Thyroid gland (tissue), 4 donors: ENCODE results near the gene A2M. TPM values are rescaled to one million over a fixed set of nuclear protein-coding genes. Genes with fewer than 3 reads are reported as not detected.

ENCODE experiments used
- DNase-seq, 2 donors: peaks; one replicate each; pipeline ENCODE4 v3.0.0-alpha.2; 2019
- H3K27ac ChIP-seq, 3 donors: fragments of 200-600 bp; sonication (generic); 1 replicate in 2 of 3; 2 replicates in 1 of 3; pipeline ENCODE4 v1.5.1; 2016 to 2019; ENCODE audit warnings: mild to moderate bottlenecking in 1 of 3, moderate library complexity in 1 of 3
- H3K27me3 ChIP-seq: fragments of 200-600 bp; sonication (generic); one replicate; pipeline ENCODE4 v1.5.1; 2019
- H3K36me3 ChIP-seq, 2 donors: fragments of 200-600 bp; sonication (generic); one replicate each; pipeline ENCODE4 v1.5.1; 2016 to 2019
- H3K4me1 ChIP-seq, 2 donors: fragments of 200-600 bp; sonication (generic); one replicate each; pipeline ENCODE4 v1.5.1; 2017 to 2019
- H3K4me3 ChIP-seq, 3 donors: fragments of 200-600 bp; sonication (generic); replicated peaks in 1 of 3; 1 replicate in 2 of 3; 2 replicates in 1 of 3; pipeline ENCODE4 v1.5.1; 2016; ENCODE audit warnings: mild to moderate bottlenecking in 1 of 3
- H3K9me3 ChIP-seq: fragments of 200-600 bp; sonication (generic); one replicate; pipeline ENCODE4 v1.5.1; 2017
- CTCF ChIP-seq, 6 experiments: fragments of 200-600 bp in 3 of 6; fragments of 450-650 bp in 3 of 6; sonication (generic) in 3 of 6; IDR thresholded peaks; one replicate each; pipeline ENCODE4 v1.5.1; 2016 to 2019; ENCODE audit warnings: antibody characterized with exemption in 6 of 6, mild to moderate bottlenecking in 2 of 6, inconsistent platforms in 1 of 6, moderate library complexity in 1 of 6
- POLR2A ChIP-seq, 2 donors: fragments of 450-650 bp; IDR thresholded peaks; one replicate each; pipeline ENCODE4 v1.6.1; 2017; ENCODE audit warnings: antibody characterized with exemption in 2 of 2, mild to moderate bottlenecking in 2 of 2, moderate library complexity in 1 of 2
- WGBS, 2 donors: methylation state at CpG; one replicate each; pipeline ENCODE4 v1.1.5; 2017; 5-methylcytosine and 5-hydroxymethylcytosine counted together
- intact Hi-C: fragments of 100-400 bp; cut with DNase I; formaldehyde crosslinking; loops from one replicate; pipeline ENCODE4 v1.15.1; 2023
- total RNA-seq, 4 donors: library from RNA; depleted of rRNA; stranded (reverse); fragments of >200 nt; gene quantifications; one replicate each; pipeline ENCODE4 v1.2.3, GENCODE V29; 2016

A2M gene
- total RNA-seq, 4 donors from 2014 or later, result 124 to 345 (median 219) TPM

- Histone ChIP-seq H3K9me3 (no peaks in the 10 kb centered on the region), H3K4me3 (no peak overlapping the region), H3K27me3 (no peaks in the 10 kb centered on the region), H3K4me1 (no peaks in the 10 kb centered on the region), H3K36me3 (peaks cover 7 to 8% of the 10 kb centered on the region in 2 donors), H3K27ac (no peak overlapping the region)
- TF ChIP-seq CTCF (IDR thresholded peaks at IDR 0.05) (no peak), POLR2A (IDR thresholded peaks at IDR 0.05) (no peak)
- intact Hi-C loops, result no loop called here
- no peak for DNase-seq
- WGBS, 2 donors, result 91 to 94% methylated on average over 6 of the region's 6 CpGs
These were observed 17.6 kb downstream of the A2M start for GRCh38 chr12:9098115-9098452.

DNA sequence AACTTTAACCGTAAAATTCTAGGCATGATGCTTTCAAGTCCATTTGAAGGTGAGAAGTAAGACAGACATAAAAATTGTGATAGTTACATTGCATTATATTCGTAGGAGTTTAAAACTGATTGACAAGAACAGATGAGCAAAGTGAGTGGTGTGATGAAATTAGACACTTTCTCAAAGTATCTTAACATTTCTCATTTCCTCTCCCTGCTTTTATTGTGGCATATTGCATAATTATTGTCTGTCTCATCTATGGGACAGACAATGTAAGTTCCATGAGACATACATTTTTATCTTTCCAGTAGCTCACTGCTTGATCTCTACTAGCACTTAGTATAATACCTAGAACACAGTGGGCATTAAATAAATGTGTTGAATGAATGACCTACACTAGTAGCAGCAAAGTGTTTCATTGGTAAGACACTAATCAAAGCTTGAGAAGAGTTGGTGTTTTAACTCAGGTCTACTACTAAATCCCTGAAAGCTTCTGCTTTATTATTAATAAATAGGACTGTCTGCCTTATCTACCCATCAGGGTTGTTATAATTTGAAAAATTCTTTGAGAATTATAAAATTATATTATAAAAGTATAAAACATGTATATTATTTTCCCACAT lies 19.0 kb downstream of the A2M start:
- DNase-seq, result no peak
- Histone ChIP-seq H3K9me3 (no peaks in the 10 kb centered on the region), H3K27ac (no peak overlapping the region), H3K4me3 (no peak overlapping the region), H3K36me3 (peaks cover 7 to 21% of the 10 kb centered on the region in 2 donors), H3K4me1 (no peaks in the 10 kb centered on the region), H3K27me3 (no peaks in the 10 kb centered on the region)
- TF ChIP-seq POLR2A (IDR thresholded peaks at IDR 0.05) (no peak), CTCF (IDR thresholded peaks at IDR 0.05) (no peak)
- intact Hi-C loops, result no loop called here
- WGBS, 2 donors, result 89 to 90% methylated on average over 2 of the region's 2 CpGs

DNA sequence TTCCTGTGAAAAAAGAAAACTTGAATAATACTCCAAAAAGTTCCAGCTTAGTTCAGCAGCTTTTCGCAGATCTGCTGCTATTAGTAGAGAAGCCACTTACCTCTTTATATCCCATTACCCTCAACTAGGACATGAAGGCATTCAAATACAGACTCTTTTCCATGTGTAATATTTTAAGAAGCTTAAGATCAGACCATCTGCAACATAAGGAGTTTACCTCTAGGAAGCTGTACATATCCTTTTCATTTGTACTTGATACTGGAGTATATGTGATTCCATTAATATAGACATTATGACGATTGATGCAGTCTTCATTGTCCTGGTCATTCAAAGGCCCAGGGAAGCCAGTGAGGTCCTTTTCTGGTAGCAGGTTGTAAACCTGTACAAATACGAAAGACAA lies 20.4 kb downstream of the A2M start:
- TF ChIP-seq POLR2A (IDR thresholded peaks at IDR 0.05) (no peak), CTCF (IDR thresholded peaks at IDR 0.05) (no peak)
- H3K27me3 ChIP-seq, result no peaks in the 10 kb centered on the region
- intact Hi-C loops, result no loop called here
- no peak for DNase-seq
- H3K36me3 ChIP-seq, result peaks cover 7 to 19% of the 10 kb centered on the region in 2 donors
- H3K9me3 ChIP-seq, result no peaks in the 10 kb centered on the region
- 89 to 95% methylated on average over 3 of the region's 3 CpGs for WGBS, 2 donors
- no peak overlapping the region for H3K27ac ChIP-seq
- no peak overlapping the region for H3K4me3 ChIP-seq
- H3K4me1 ChIP-seq, result no peaks in the 10 kb centered on the region

- no peak for TF ChIP-seq CTCF (IDR thresholded peaks at IDR 0.05)
- no peak for TF ChIP-seq POLR2A (IDR thresholded peaks at IDR 0.05)
- no peak overlapping the region for H3K27ac ChIP-seq
- DNase-seq, result no peak
- intact Hi-C loops, result no loop called here
- no peak overlapping the region for H3K4me3 ChIP-seq
- H3K9me3 ChIP-seq, result no peaks in the 10 kb centered on the region
- WGBS, 2 donors, result 92 to 96% methylated on average over 3 of the region's 3 CpGs
- no peaks in the 10 kb centered on the region for H3K4me1 ChIP-seq
- peaks cover 4 to 19% of the 10 kb centered on the region in 2 donors for H3K36me3 ChIP-seq
- no peaks in the 10 kb centered on the region for H3K27me3 ChIP-seq
These were observed 21.1 kb downstream of the A2M start for GRCh38 chr12:9094512-9095206.

GRCh38 chr12:9091891-9092598 lies 23.7 kb downstream of the A2M start:
- WGBS, 2 donors, result 73 to 75% methylated on average over 8 of the region's 8 CpGs
- Histone ChIP-seq H3K4me3 (no peak overlapping the region), H3K9me3 (no peaks in the 10 kb centered on the region), H3K27ac (no peak overlapping the region), H3K4me1 (no peaks in the 10 kb centered on the region), H3K27me3 (no peaks in the 10 kb centered on the region), H3K36me3 (peaks cover 7 to 14% of the 10 kb centered on the region in 2 donors)
- TF ChIP-seq POLR2A (IDR thresholded peaks at IDR 0.05), result no peak
- no peak for TF ChIP-seq CTCF (IDR thresholded peaks at IDR 0.05)
- no peak for DNase-seq
- intact Hi-C loops, result no loop called here
